Mononuclear cell (primary cell): ENCODE results near the gene BCKDHA. TPM values are rescaled to one million over a fixed set of nuclear protein-coding genes. Genes with fewer than 3 reads are reported as not detected.
"Not testable (repeated sequence)": the region's sequence is repeated elsewhere in the genome, so short reads cannot be mapped to it uniquely, and the experiment has no call there.

Source experiments
- H3K27me3 ChIP-seq: 2 replicates; pipeline ENCODE4 v1.6.0; 2011; ENCODE audit warnings: low read length, control low read depth; ENCODE audit not compliant: insufficient read depth
- H3K4me1 ChIP-seq: 2 replicates; pipeline ENCODE4 v1.5.1; 2011; ENCODE audit warnings: mild to moderate bottlenecking, low read length, control low read depth; ENCODE audit not compliant: insufficient read depth
- H3K4me3 ChIP-seq: 2 replicates; pipeline ENCODE4 v1.5.1; 2011; ENCODE audit warnings: mild to moderate bottlenecking, low read length, moderate library complexity
- H3K9me3 ChIP-seq: 2 replicates; pipeline ENCODE4 v1.5.1; 2011; ENCODE audit warnings: low read depth, mild to moderate bottlenecking, control low read depth, low read length
- total RNA-seq: library from RNA; depleted of rRNA; stranded (reverse); fragments of >200 nt; gene quantifications from one replicate; pipeline ENCODE4 v1.2.3, GENCODE V29; 2012

The BCKDHA gene
- total RNA-seq, 1 donor = 30.2 TPM

GRCh38 chr19:41424335-41425173 is 26.9 kb downstream of the BCKDHA start:
- Histone ChIP-seq H3K4me3 (peak overlapping the region; percentile 55), H3K4me1 (peaks cover 90% of the 10 kb centered on the region), H3K9me3 (no peaks in the 10 kb centered on the region)

GRCh38 chr19:41425174-41426115 is 27.8 kb downstream of the BCKDHA start:
- Histone ChIP-seq H3K27me3 (no peaks in the 10 kb centered on the region), H3K9me3 (no peaks in the 10 kb centered on the region), H3K4me1 (peaks cover 81% of the 10 kb centered on the region), H3K4me3 (peak overlapping the region; percentile 55)

More at GRCh38 chr19:41424335-41425173, 26.9 kb downstream of the BCKDHA start:
- H3K27me3 ChIP-seq = no peaks in the 10 kb centered on the region

- Histone ChIP-seq H3K4me3 (peak overlapping the region; percentile 55), H3K4me1 (peaks cover 80% of the 10 kb centered on the region), H3K27me3 (no peaks in the 10 kb centered on the region), H3K9me3 (no peaks in the 10 kb centered on the region)
These were observed 28.7 kb downstream of the BCKDHA start for GRCh38 chr19:41426116-41426841.

- H3K27me3 ChIP-seq = no peaks in the 10 kb centered on the region
- peak within 1 kb of the TSS; percentile 55 for H3K4me3 ChIP-seq
- H3K4me1 ChIP-seq = peaks cover 73% of the 10 kb centered on the region
- H3K9me3 ChIP-seq = no peaks in the 10 kb centered on the region
These were observed 29.5 kb downstream of the BCKDHA start, which contains the start of gene B3GNT8 for GRCh38 chr19:41426952-41427646. Gene B3GNT8 (minus strand): TSS chr19:41427374. CDS start chr19:41426778, 596 bp downstream.

GRCh38 chr19:41427647-41428480 is 30.2 kb downstream of the BCKDHA start:
- H3K27me3 ChIP-seq = no peaks in the 10 kb centered on the region
- H3K9me3 ChIP-seq = no peaks in the 10 kb centered on the region
- peaks cover 65% of the 10 kb centered on the region for H3K4me1 ChIP-seq
- H3K4me3 ChIP-seq = peak overlapping the region; percentile 33

GRCh38 chr19:41428481-41428859 is 30.9 kb downstream of the BCKDHA start:
- Histone ChIP-seq H3K27me3 (no peaks in the 10 kb centered on the region), H3K9me3 (no peaks in the 10 kb centered on the region), H3K4me3 (peak overlapping the region; percentile 33), H3K4me1 (peaks cover 63% of the 10 kb centered on the region)

GRCh38 chr19:41430922-41431321 is 33.3 kb downstream of the BCKDHA start:
- H3K27me3 ChIP-seq = no peaks in the 10 kb centered on the region
- peaks cover 41% of the 10 kb centered on the region for H3K4me1 ChIP-seq
- H3K4me3 ChIP-seq = no peak overlapping the region
- no peaks in the 10 kb centered on the region for H3K9me3 ChIP-seq

- H3K9me3 ChIP-seq = no peaks in the 10 kb centered on the region
- no peaks in the 10 kb centered on the region for H3K27me3 ChIP-seq
- peaks cover 34% of the 10 kb centered on the region for H3K4me1 ChIP-seq
- H3K4me3 ChIP-seq = no peak overlapping the region
These were observed 34.1 kb downstream of the BCKDHA start for GRCh38 chr19:41431426-41432386.

GRCh38 chr19:41433171-41433570 is 35.6 kb downstream of the BCKDHA start:
- Histone ChIP-seq H3K4me1 (peaks cover 20% of the 10 kb centered on the region), H3K9me3 (no peaks in the 10 kb centered on the region), H3K27me3 (no peaks in the 10 kb centered on the region), H3K4me3 (no peak overlapping the region)

- H3K27me3 ChIP-seq = no peaks in the 10 kb centered on the region
- no peaks in the 10 kb centered on the region for H3K9me3 ChIP-seq
- H3K4me1 ChIP-seq = peaks cover 17% of the 10 kb centered on the region
- no peak overlapping the region for H3K4me3 ChIP-seq
These were observed 36.8 kb downstream of the BCKDHA start for GRCh38 chr19:41434450-41434849.

- not testable (repeated sequence) for H3K9me3 ChIP-seq, H3K27me3 ChIP-seq, H3K4me3 ChIP-seq
- peaks cover 24% of the 10 kb centered on the region for H3K4me1 ChIP-seq
These were observed 37.8 kb downstream of the BCKDHA start for GRCh38 chr19:41435376-41435775.

GRCh38 chr19:41435936-41436673 is 38.5 kb downstream of the BCKDHA start:
- Histone ChIP-seq H3K4me1 (peaks cover 20% of the 10 kb centered on the region), H3K9me3 (no peaks in the 10 kb centered on the region), H3K4me3 (no peak overlapping the region), H3K27me3 (no peaks in the 10 kb centered on the region)
